ENCODE results near the gene ELOVL3. TPM values are rescaled to one million over a fixed set of nuclear protein-coding genes. Genes with fewer than 3 reads are reported as not detected.

ELOVL3 gene
- total and polyA plus RNA-seq, 2 of the 4 experiments (the other 2 are of a cell fraction), result 0.09 to 0.36 TPM

- no peak overlapping the region for H2BK15ac ChIP-seq (ENCODE audit: low read depth, low read length)
- ATAC-seq (ENCODE audit: low read depth), result no peak
- no peak for DNase-seq
- no peak overlapping the region for H3K14ac ChIP-seq (replicated peaks; ENCODE audit: low read depth, low read length)
- no peak overlapping the region for H3K4ac ChIP-seq (ENCODE audit: low read depth, low read length)
- no peak overlapping the region for H3K4me3 ChIP-seq (ENCODE audit: insufficient read depth, low read depth, low read length)
- no peaks in the 10 kb centered on the region for H3K9me1 ChIP-seq (ENCODE audit: insufficient read depth, low read length)
- no peaks in the 10 kb centered on the region for H4K20me1 ChIP-seq (ENCODE audit: insufficient read depth, low read length)
- no peak overlapping the region for H2AK9ac ChIP-seq (replicated peaks; ENCODE audit: low read depth, low read length, poor library complexity)
- H4K5ac ChIP-seq (ENCODE audit: low read depth, low read length), result no peak overlapping the region
- no peak for TF ChIP-seq CEBPB (IDR thresholded peaks at IDR 0.05; ENCODE audit: low read depth, low read length)
- no peak for TF ChIP-seq RCOR1 (IDR thresholded peaks at IDR 0.05; ENCODE audit: insufficient replicate concordance, low read length)
- no peak for TF ChIP-seq CHD1 (IDR thresholded peaks at IDR 0.05; ENCODE audit: low read depth, low read length)
- no peak for TF ChIP-seq USF2 (IDR thresholded peaks at IDR 0.05; ENCODE audit: low read depth, low read length)
- no peak for TF ChIP-seq SMC3 (IDR thresholded peaks at IDR 0.05; ENCODE audit: low read depth, low read length)
- TF ChIP-seq MAZ (IDR thresholded peaks at IDR 0.05; ENCODE audit: borderline replicate concordance, low read depth, low read length), result no peak
- TF ChIP-seq NFE2L2 (IDR thresholded peaks at IDR 0.05; ENCODE audit: low read depth, low read length), result no peak
- TF ChIP-seq ELK1 (IDR thresholded peaks at IDR 0.05; ENCODE audit: borderline replicate concordance, low read depth, low read length), result no peak
- TF ChIP-seq BHLHE40 (IDR thresholded peaks at IDR 0.05; ENCODE audit: low read depth, low read length), result no peak
- no peak for TF ChIP-seq MXI1 (IDR thresholded peaks at IDR 0.05; ENCODE audit: borderline replicate concordance, low read depth, low read length)
- no peak for TF ChIP-seq CTCF (conservative IDR thresholded peaks at IDR 0.05; ENCODE audit: low read depth, low read length)
- no peak for TF ChIP-seq RFX5 (IDR thresholded peaks at IDR 0.05; ENCODE audit: low read depth, low read length)
- no peak for TF ChIP-seq RAD21 (IDR thresholded peaks at IDR 0.05; ENCODE audit: low read length)
- no peak for TF ChIP-seq MAFK (IDR thresholded peaks at IDR 0.05; ENCODE audit: low read depth, low read length)
- TF ChIP-seq FOS (IDR thresholded peaks at IDR 0.05; ENCODE audit: low read depth, low read length), result no peak
- no peak for TF ChIP-seq POLR2A (IDR thresholded peaks at IDR 0.05; ENCODE audit: low read depth, low read length)
- no peak overlapping the region for H3K9ac ChIP-seq (ENCODE audit: low read depth, low read length)
- no peak overlapping the region for H3K4me2 ChIP-seq (ENCODE audit: low read depth, low read length)
- no peaks in the 10 kb centered on the region for H3K4me1 ChIP-seq (ENCODE audit: control insufficient read depth, insufficient read depth, low read length)
- H2BK5ac ChIP-seq (ENCODE audit: low read depth, low read length, poor library complexity, severe bottlenecking), result no peak overlapping the region
- H3K27me3 ChIP-seq (ENCODE audit: control insufficient read depth, insufficient read depth, low read length), result peaks cover 7% of the 10 kb centered on the region
- no peak overlapping the region for H3K18ac ChIP-seq (ENCODE audit: low read depth, low read length)
- 30% methylated on average over 2 of the region's 15 CpGs; no CpG with 5 or more reads in 1 of the 2 experiments for WGBS, 2 experiments (ENCODE audit: extremely low coverage in 2 of 2, insufficient read length in 1 of 2)
- no peak overlapping the region for H3K27ac ChIP-seq (ENCODE audit: insufficient read depth, low read length)
- H2AFZ ChIP-seq (replicated peaks; ENCODE audit: low read length, poor library complexity), result no peak overlapping the region
- peaks cover 4% of the 10 kb centered on the region; the same call in 1 of the 2 replicates for H3K9me3 ChIP-seq (ENCODE audit: control insufficient read depth, insufficient read depth, low read length)
- no peak overlapping the region for H4K8ac ChIP-seq (ENCODE audit: low read depth in 2 of 2, low read length in 2 of 2)
- in situ Hi-C loops (cut with MboI; ENCODE audit: low sequenced_read_pairs), result no loop called here
- no peak overlapping the region for H2BK120ac ChIP-seq (ENCODE audit: low read depth, low read length)
- POLR2A ChIA-PET (ENCODE audit: unreplicated experiment), result no interaction called here
- H3K56ac ChIP-seq (ENCODE audit: extremely low read depth, insufficient read depth, low read length), result no peak overlapping the region
- H3K36me3 ChIP-seq (ENCODE audit: control insufficient read depth, insufficient read depth, low read length), result no peaks in the 10 kb centered on the region
- no peak overlapping the region for H3K23ac ChIP-seq (ENCODE audit: low read depth, low read length)
- intact Hi-C loops (cut with micrococcal nuclease), result loop anchor here (5.0 kb wide), 1 partner anchor 36 kb away; no protein-coding TSS in a partner anchor
- BruUV-seq (replicated peaks), result no TSS peak
- dilution Hi-C loops (cut with HindIII; ENCODE audit: low sequenced_read_pairs, unreplicated experiment), result no loop called here
- H3K79me1 ChIP-seq (ENCODE audit: low read depth in 1 of 2, low read length in 2 of 2), result no peaks in the 10 kb centered on the region
- no peak overlapping the region for H2AK5ac ChIP-seq (ENCODE audit: low read depth, low read length)
- CTCF ChIA-PET, result no interaction called here
- no peak overlapping the region for H2BK20ac ChIP-seq (ENCODE audit: low read depth, low read length)
- no peak overlapping the region for H4K91ac ChIP-seq (ENCODE audit: insufficient read depth, low read depth, low read length)
Measured at GRCh38 chr10:102185811-102186527, 40.1 kb upstream of the ELOVL3 start.

Data from IMR-90 (cell line).